Stimulated activated memory B cell treated with anti-CD40 and anti-IgM and Interleukin-4, amounts not matched to agents 10 μg/mL and 1 μg/mL and 100 μg/mL, for 72 hours (primary cell): ENCODE measurements around the gene IFT22.

Experiments
- ATAC-seq: fragments of 150-1000 bp; cut with Tn5 transposase; 2 replicates; pipeline ENCODE4 v1.10.0; 2021
- H3K27ac Mint-ChIP-seq: one replicate; pipeline ENCODE4 v1.8.0; 2022; ENCODE audit warnings: mild to moderate bottlenecking, mixed read lengths
- H3K27me3 Mint-ChIP-seq: one replicate; pipeline ENCODE4 v1.8.0; 2022; ENCODE audit warnings: mixed read lengths
- H3K36me3 Mint-ChIP-seq: one replicate; pipeline ENCODE4 v1.8.0; 2022; ENCODE audit warnings: mixed read lengths
- H3K4me1 Mint-ChIP-seq: one replicate; pipeline ENCODE4 v1.8.0; 2022; ENCODE audit warnings: mixed read lengths
- H3K4me3 Mint-ChIP-seq: one replicate; pipeline ENCODE4 v1.8.0; 2022; ENCODE audit warnings: mild to moderate bottlenecking, moderate library complexity, mixed read lengths
- H3K9me3 Mint-ChIP-seq: one replicate; pipeline ENCODE4 v1.8.0; 2022; ENCODE audit warnings: mixed read lengths

Gene IFT22

DNA sequence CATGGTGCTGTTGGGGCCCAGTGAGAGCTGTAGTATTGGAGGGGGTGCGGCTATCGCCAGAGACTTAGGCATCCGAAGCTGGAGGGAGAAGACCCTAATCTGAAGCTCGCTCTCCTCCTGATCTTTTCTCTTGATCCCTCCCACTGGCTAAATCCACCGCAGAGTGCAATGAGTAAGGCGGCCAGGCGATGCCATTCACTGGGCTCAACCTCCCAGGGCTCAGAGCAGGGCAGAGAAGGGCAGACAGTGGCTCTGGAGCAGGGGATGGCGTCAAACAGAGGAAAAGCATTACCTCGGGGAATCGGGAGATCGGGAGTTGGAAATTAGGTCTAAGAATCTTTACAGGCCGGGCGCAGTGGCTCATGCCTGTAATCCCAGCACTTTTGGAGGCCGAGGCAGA, 18.8 kb upstream of the IFT22 start:
- Mint-ChIP-seq H3K4me1 (no peaks in the 10 kb centered on the region), H3K27ac (no peak overlapping the region), H3K36me3 (no peaks in the 10 kb centered on the region), H3K27me3 (peaks cover 27% of the 10 kb centered on the region), H3K9me3 (no peaks in the 10 kb centered on the region), H3K4me3 (no peak overlapping the region)
- ATAC-seq: no peak

DNA sequence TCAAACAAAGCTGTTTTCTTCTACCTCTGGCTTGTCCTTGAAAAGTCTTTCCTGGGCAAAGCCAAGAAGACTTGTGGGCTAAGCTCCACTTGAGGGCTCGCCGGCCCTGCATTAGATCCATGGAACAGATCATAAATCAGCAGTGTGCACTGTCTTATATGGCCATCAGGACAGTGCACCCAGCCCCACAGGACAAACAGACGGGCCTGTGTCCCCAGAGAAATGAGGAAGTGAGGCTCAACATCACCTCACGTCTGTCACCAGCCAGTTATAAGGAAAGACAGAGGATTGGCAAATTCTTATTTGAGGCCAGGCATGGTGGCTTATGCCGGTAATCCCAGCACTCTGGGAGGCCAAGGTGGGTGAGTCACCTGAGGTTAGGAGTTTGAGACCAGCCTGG, 12.3 kb upstream of the IFT22 start:
- no peaks in the 10 kb centered on the region for H3K36me3 Mint-ChIP-seq
- H3K9me3 Mint-ChIP-seq: no peaks in the 10 kb centered on the region
- no peak overlapping the region for H3K27ac Mint-ChIP-seq
- no peaks in the 10 kb centered on the region for H3K4me1 Mint-ChIP-seq
- peaks cover 20% of the 10 kb centered on the region for H3K27me3 Mint-ChIP-seq
- no peak overlapping the region for H3K4me3 Mint-ChIP-seq
- no peak for ATAC-seq

DNA sequence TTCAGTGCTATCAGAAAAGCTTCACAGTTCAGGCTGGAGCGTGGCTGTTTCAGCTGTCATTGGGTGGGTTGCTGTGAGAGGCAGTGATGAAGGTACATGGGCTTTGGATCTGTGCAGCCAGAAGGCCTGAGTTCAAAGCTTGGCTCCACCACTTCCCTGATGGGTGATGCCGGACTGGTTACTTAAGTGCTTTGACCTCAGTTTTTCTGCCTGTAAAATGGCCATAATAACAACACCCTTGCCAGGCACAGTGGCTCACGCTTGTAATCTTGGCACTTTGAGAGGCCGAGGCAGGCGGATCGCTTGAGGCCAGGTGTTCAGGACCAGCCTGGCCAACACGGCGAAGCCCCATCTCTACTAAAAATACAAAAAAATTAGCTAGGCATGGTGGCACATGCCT, 10.4 kb upstream of the IFT22 start:
- Mint-ChIP-seq H3K36me3 (no peaks in the 10 kb centered on the region), H3K4me3 (no peak overlapping the region), H3K27me3 (peaks cover 20% of the 10 kb centered on the region), H3K9me3 (no peaks in the 10 kb centered on the region), H3K27ac (no peak overlapping the region), H3K4me1 (no peaks in the 10 kb centered on the region)
- no peak for ATAC-seq

- Mint-ChIP-seq H3K27me3 (peaks cover 20% of the 10 kb centered on the region), H3K27ac (no peak overlapping the region), H3K36me3 (no peaks in the 10 kb centered on the region), H3K4me3 (no peak overlapping the region), H3K4me1 (no peaks in the 10 kb centered on the region), H3K9me3 (no peaks in the 10 kb centered on the region)
- no peak for ATAC-seq
These were observed 8.4 kb upstream of the IFT22 start for GRCh38 chr7:101330011-101330484.

DNA sequence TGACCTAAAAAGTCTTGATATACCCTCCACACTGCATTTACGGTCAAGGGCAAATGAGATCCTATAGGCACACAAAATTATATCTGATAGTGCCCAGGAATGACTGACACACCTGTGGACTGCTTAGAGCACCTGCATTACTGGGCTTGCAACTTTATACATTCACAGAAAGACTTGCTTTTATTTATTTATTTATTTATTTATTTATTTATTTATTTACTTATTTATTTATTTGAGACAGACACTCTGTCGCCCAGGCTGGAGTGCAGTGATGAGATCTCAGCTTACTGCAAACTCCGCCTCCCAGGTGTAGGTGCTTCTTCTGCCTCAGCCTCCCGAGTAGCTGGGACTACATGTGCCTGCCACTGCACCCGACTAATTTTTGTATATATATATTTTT, 6.5 kb upstream of the IFT22 start:
- Mint-ChIP-seq H3K36me3 (no peaks in the 10 kb centered on the region), H3K27me3 (peaks cover 20% of the 10 kb centered on the region), H3K27ac (no peak overlapping the region), H3K4me1 (no peaks in the 10 kb centered on the region), H3K9me3 (no peaks in the 10 kb centered on the region), H3K4me3 (no peak overlapping the region)
- no peak for ATAC-seq

DNA sequence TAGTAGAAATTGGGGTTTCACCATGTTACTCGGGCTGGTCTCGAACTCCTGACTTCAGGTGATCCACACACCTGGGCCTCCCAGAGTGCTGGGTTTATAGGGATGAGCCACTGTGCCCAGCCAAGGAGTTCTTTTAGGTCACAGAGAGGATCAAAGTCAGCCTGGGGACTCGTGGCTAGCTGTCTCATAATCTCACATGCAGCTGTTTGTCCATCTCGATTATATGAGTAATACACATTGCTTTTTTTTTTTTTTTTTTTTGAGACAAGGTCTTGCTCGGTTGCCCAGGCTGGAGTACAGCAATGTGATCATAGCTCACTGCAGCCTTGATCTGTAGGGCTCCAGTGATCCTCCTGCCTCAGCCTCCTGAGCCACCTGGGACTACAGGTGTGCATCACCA, 2.2 kb downstream of the IFT22 start:
- Mint-ChIP-seq H3K4me3 (no peak overlapping the region), H3K9me3 (no peaks in the 10 kb centered on the region), H3K27ac (no peak overlapping the region), H3K4me1 (peaks cover 17% of the 10 kb centered on the region), H3K36me3 (peaks cover 5% of the 10 kb centered on the region), H3K27me3 (no peaks in the 10 kb centered on the region)
- no peak for ATAC-seq

GRCh38 chr7:101315336-101315735, 6.3 kb downstream of the IFT22 start:
- Mint-ChIP-seq H3K36me3 (peaks cover 16% of the 10 kb centered on the region), H3K4me3 (no peak overlapping the region), H3K4me1 (no peaks in the 10 kb centered on the region), H3K9me3 (peaks cover 2% of the 10 kb centered on the region), H3K27me3 (no peaks in the 10 kb centered on the region), H3K27ac (no peak overlapping the region)
- ATAC-seq: no peak

- Mint-ChIP-seq H3K36me3 (peaks cover 22% of the 10 kb centered on the region), H3K9me3 (peaks cover 12% of the 10 kb centered on the region), H3K27ac (peak overlapping the region; percentile 71), H3K4me1 (peaks cover 10% of the 10 kb centered on the region), H3K4me3 (peak overlapping the region; percentile 89), H3K27me3 (peaks cover 45% of the 10 kb centered on the region)
- ATAC-seq: peak; percentile 65
These were observed 13.1 kb downstream of the IFT22 start for GRCh38 chr7:101308245-101309085.

DNA sequence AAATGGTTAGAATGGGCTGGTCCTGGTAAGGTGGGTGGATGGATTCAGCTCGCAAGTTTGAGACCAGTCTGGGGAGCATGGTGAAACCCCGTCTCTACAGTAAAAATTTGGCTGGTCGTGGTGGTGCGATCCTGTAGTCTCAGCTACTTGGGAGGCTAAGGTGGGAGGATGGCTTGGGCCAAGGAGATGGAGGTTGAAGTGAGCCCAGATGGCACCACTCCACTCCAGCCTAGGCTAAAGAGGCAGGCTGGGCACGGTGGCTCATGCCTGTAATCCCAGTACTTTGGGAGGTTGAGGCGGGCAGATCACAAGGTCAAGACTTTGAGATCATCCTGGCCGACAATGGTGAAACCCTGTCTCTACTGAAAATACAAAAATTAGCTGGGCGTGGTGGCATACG, 15.3 kb downstream of the IFT22 start:
- no peak for ATAC-seq
- Mint-ChIP-seq H3K36me3 (peaks cover 20% of the 10 kb centered on the region), H3K4me3 (no peak overlapping the region), H3K4me1 (peaks cover 10% of the 10 kb centered on the region), H3K9me3 (peaks cover 12% of the 10 kb centered on the region), H3K27ac (no peak overlapping the region), H3K27me3 (peaks cover 61% of the 10 kb centered on the region)

DNA sequence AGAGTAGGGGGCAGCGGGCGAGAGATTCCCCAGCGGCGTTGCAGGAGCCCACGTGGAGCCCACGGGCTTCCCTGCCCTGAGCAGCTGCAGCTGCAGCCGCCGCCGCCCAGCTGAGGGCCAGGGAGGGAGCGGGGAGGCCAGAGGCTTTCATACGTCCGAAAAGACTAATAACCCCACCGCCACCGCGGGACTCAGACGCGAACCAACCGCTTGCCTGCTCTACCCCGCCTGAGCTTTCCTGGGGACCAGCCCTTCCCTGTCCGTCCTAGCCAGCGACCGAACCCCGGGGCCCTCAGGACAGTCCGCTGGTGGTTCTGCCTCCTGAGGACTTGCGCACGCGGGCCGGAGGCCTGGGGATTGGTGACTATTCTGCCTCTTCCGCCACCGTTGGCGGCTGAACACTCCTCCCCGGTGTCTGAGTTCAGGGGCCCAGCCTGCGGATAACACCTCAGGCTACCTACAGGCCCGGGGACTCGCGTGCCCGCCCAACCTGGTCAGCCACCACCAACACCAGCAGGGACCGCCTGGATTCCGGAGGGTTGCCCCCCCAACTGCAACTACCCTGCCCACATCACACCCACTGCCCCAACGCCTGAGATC, 18.4 kb downstream of the IFT22 start:
- Mint-ChIP-seq H3K36me3 (peaks cover 15% of the 10 kb centered on the region), H3K9me3 (peaks cover 16% of the 10 kb centered on the region), H3K4me1 (peaks cover 3% of the 10 kb centered on the region), H3K27me3 (peaks cover 77% of the 10 kb centered on the region), H3K4me3 (no peak overlapping the region), H3K27ac (no peak overlapping the region)
- ATAC-seq: no peak

DNA sequence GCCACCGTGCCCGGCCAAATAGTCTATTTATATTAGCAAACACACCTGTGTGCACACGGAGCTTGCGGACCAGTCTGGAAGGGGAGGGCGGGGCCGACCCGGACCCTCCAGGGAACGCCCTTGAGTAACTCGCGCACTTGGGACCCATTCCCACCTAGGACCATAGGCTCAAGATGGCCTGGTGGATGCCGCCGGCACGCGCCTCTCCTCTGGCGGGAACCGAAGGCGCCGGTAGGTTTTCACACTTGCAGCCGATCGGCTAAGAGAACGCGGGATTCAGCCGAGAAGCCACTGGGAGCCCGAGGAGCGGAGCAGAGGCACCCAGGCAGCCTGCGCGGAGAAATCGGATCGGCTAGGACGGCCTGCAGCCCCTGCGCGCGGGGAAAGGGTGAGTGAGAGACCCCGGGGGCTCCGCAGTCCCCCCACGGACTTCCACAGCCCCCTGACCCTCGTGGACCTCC, 18.9 kb downstream of the IFT22 start:
- Mint-ChIP-seq H3K9me3 (peaks cover 18% of the 10 kb centered on the region), H3K27ac (no peak overlapping the region), H3K4me3 (no peak overlapping the region), H3K4me1 (no peaks in the 10 kb centered on the region), H3K36me3 (peaks cover 19% of the 10 kb centered on the region), H3K27me3 (peaks cover 78% of the 10 kb centered on the region)
- no peak for ATAC-seq

- H3K36me3 Mint-ChIP-seq: peaks cover 19% of the 10 kb centered on the region
- H3K27me3 Mint-ChIP-seq: peaks cover 83% of the 10 kb centered on the region
- H3K27ac Mint-ChIP-seq: no peak overlapping the region
- H3K4me1 Mint-ChIP-seq: no peaks in the 10 kb centered on the region
- H3K4me3 Mint-ChIP-seq: no peak overlapping the region
- peaks cover 18% of the 10 kb centered on the region for H3K9me3 Mint-ChIP-seq
- no peak for ATAC-seq
These were observed 20.9 kb downstream of the IFT22 start for GRCh38 chr7:101300465-101301376.

- Mint-ChIP-seq H3K9me3 (peaks cover 18% of the 10 kb centered on the region), H3K4me3 (no peak overlapping the region), H3K36me3 (peaks cover 19% of the 10 kb centered on the region), H3K27me3 (peaks cover 88% of the 10 kb centered on the region), H3K4me1 (no peaks in the 10 kb centered on the region), H3K27ac (no peak overlapping the region)
- ATAC-seq: no peak
These were observed 21.8 kb downstream of the IFT22 start for GRCh38 chr7:101299511-101300464.

DNA sequence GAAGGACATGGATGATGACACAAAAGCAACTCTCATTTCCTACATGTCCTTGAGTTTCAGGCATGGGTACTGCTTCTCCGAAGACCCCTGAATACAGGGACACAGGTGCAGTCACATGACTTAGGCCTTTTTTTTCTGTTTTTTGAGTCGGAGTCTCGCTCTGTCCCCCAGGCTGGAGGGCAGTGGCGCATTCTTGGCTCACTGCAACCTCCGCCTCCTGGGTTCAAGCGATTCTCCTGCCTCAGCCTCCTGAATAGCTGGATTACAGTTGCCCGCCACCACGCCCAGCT, 26.8 kb downstream of the IFT22 start:
- H3K27me3 Mint-ChIP-seq: peaks cover 76% of the 10 kb centered on the region
- H3K36me3 Mint-ChIP-seq: peaks cover 5% of the 10 kb centered on the region
- peaks cover 10% of the 10 kb centered on the region for H3K4me1 Mint-ChIP-seq
- no peak for ATAC-seq
- peaks cover 2% of the 10 kb centered on the region for H3K9me3 Mint-ChIP-seq
- H3K27ac Mint-ChIP-seq: no peak overlapping the region
- H3K4me3 Mint-ChIP-seq: no peak overlapping the region
